Measurements from ENCODE around the gene SLC38A10.
A peak's percentile ranks its signal among the peaks of the same experiment; 100 is the strongest.

Gene SLC38A10

GRCh38 chr17:81207610-81208581 is 87.2 kb downstream of the SLC38A10 start:
- DNase-seq (ENCODE audit: low read depth): no peak

GRCh38 chr17:81206657-81207056 is 88.5 kb downstream of the SLC38A10 start:
- DNase-seq (ENCODE audit: low read depth): no peak

GRCh38 chr17:81206166-81206565 is 88.9 kb downstream of the SLC38A10 start:
- no peak for DNase-seq (ENCODE audit: low read depth)

GRCh38 chr17:81204578-81204977 is 90.5 kb downstream of the SLC38A10 start:
- no peak for DNase-seq (ENCODE audit: low read depth)

- no peak for DNase-seq (ENCODE audit: low read depth)
Measured at GRCh38 chr17:81203136-81203535, 92.0 kb downstream of the SLC38A10 start.

- no peak for DNase-seq (ENCODE audit: low read depth)
Measured at GRCh38 chr17:81202318-81202717, 92.8 kb downstream of the SLC38A10 start.

- peak; percentile 44 for DNase-seq (ENCODE audit: low read depth)
Measured at GRCh38 chr17:81200695-81201580, 94.2 kb downstream of the SLC38A10 start.

GRCh38 chr17:81200201-81200600 is 94.9 kb downstream of the SLC38A10 start:
- DNase-seq (ENCODE audit: low read depth): no peak

GRCh38 chr17:81199482-81199830 is 95.7 kb downstream of the SLC38A10 start:
- DNase-seq (ENCODE audit: low read depth): no peak

GRCh38 chr17:81198826-81199481 is 96.2 kb downstream of the SLC38A10 start:
- no peak for DNase-seq (ENCODE audit: low read depth)

- DNase-seq (ENCODE audit: low read depth): no peak
Measured at GRCh38 chr17:81197831-81198490, 97.1 kb downstream of the SLC38A10 start.

- DNase-seq (ENCODE audit: low read depth): no peak
Measured at GRCh38 chr17:81197409-81197795, 97.7 kb downstream of the SLC38A10 start.

- no peak for DNase-seq (ENCODE audit: low read depth)
Measured at GRCh38 chr17:81196505-81197408, 98.3 kb downstream of the SLC38A10 start.

GRCh38 chr17:81195941-81196495 is 99.1 kb downstream of the SLC38A10 start:
- no peak for DNase-seq (ENCODE audit: low read depth)
